ENCODE results near the gene SMPD2.

Gene SMPD2

DNA sequence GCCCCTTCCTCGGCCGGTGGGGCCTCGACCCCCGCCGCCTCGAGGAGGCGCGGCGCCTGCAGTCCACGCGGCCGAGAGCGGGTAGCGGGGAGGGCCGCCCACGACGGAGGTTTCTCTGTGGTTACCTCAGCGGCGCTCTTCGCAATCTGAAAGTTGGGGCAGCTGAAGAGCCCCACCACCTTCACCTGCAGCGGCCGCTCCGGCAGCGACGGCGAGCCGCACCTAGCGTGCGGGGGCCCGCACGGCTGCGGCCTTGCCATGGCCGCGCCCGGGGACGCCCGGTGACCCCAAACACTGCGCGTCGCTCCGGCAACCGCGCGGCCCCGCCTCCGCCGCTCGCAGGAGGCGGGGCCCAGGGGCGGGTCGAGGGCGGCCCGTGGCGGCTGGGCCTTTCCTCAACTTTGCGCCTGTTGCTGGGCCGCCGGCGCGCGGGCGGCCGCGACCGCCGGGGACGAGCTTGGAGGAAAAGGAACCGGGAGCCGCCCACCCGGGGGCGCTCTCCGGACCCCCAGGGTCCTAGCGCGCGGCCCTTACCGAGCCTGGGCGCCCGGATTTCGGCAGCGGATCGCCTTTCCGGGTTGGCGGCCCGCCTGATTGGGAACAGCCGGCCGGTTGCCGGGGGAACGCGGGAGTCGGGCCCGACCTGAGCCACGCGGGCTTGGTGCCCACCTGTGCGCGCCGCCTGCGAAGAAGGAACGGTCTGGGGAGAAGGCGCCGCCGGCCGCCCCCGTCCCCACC, at the start of gene SMPD2, which contains the start of gene PPIL6:
SMPD2 (plus strand) TSS at position 394 of the 738 bp plus-strand sequence. CDS start 398 bp downstream, outside the sequence.
PPIL6 (minus strand) TSS at position 298 of the 738 bp plus-strand sequence; CDS start at position 260, 38 bp downstream.
- H3K36me3 ChIP-seq (ENCODE audit: control insufficient read depth in 5 of 5, insufficient read depth in 5 of 5, low read length in 5 of 5), result peaks cover 0 to 32% (median 19%) of the 10 kb centered on the region in 5 donors
- peak within 1 kb of the TSS; percentile 78 to 93 (median 87) for H3K4me3 ChIP-seq (ENCODE audit: low read depth in 1 of 5, low read length in 5 of 5)
- H3K9ac ChIP-seq (ENCODE audit: low read length in 5 of 5), result peak within 1 kb of the TSS; percentile 77 to 89 (median 83)
- H3K9me3 ChIP-seq (ENCODE audit: control insufficient read depth in 5 of 5, low read length in 5 of 5), result no peaks in the 10 kb centered on the region
- H3K4me1 ChIP-seq (ENCODE audit: control insufficient read depth in 5 of 5, insufficient read depth in 5 of 5, low read length in 5 of 5), result peaks cover 7 to 27% (median 18%) of the 10 kb centered on the region in 5 donors
- no peaks in the 10 kb centered on the region for H3K27me3 ChIP-seq (ENCODE audit: control insufficient read depth in 5 of 5, insufficient read depth in 4 of 5, low read length in 5 of 5)
- peak within 1 kb of the TSS; percentile 69 for H3K27ac ChIP-seq (ENCODE audit: low read depth, low read length)

DNA sequence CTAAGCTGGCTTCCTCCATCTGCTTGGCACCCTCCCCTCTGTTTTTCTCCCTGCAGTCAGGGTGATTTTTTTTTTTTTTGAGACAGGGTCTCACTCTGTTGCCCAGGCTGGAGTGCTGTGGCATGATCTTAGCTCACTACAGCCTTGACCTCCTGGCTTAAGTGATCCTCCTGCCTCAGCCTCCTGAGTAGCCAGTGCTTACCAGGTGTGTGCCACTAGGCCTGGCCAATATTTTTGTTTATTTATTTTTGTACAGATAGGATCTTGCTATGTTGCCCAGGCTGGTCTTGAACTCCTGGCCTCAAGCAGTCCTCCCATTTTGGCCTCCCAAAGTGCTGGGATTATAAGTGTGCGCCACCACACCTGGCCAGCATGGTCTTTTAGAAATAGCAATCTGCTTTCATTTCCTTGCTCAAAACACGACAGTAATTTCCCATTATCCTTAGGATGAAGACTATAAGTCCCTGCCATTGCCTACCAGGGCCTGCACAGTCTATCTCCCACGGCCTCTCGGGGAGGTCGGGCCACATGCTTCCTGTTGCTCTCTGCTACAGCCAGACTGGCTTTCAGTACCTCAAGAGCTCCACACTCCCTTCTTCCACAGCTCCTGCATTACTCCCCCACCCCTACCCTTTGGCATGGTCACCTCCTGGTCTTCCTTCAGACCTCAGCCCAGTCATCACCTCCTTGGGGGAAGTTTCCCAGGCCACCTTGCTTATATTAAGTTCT, 47.2 kb upstream of the SMPD2 start:
- H3K9me3 ChIP-seq (ENCODE audit: control insufficient read depth in 5 of 5, low read length in 5 of 5), result no peaks in the 10 kb centered on the region
- no peak overlapping the region for H3K9ac ChIP-seq (ENCODE audit: low read length in 5 of 5)
- no peak overlapping the region for H3K4me3 ChIP-seq (ENCODE audit: low read depth in 1 of 5, low read length in 5 of 5)
- no peaks in the 10 kb centered on the region for H3K36me3 ChIP-seq (ENCODE audit: control insufficient read depth in 5 of 5, insufficient read depth in 5 of 5, low read length in 5 of 5)
- peaks cover 3 to 21% (median 16%) of the 10 kb centered on the region in 5 donors for H3K4me1 ChIP-seq (ENCODE audit: control insufficient read depth in 5 of 5, insufficient read depth in 5 of 5, low read length in 5 of 5)
- H3K27ac ChIP-seq (ENCODE audit: low read depth, low read length), result no peak overlapping the region
- H3K27me3 ChIP-seq (ENCODE audit: control insufficient read depth in 5 of 5, insufficient read depth in 4 of 5, low read length in 5 of 5), result no peaks in the 10 kb centered on the region

DNA sequence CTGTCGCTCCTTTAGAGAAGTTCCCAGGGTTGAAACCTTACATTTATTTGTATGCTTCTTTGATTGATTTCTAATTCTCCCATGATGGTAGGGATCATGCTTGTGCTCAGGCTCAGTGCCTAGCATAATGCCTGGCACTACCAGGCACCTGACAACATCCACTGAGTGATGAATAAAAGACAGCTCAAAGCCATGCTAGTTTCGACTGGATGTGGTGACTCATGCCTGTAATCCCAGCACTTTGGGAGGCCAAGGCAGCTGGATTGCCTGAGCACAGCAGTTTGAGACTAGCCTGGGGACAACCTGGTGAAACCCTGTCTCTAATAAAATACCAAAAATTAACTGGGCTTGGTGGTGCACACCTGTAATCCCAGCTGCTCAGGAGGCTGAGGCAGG, 46.6 kb upstream of the SMPD2 start:
- no peak overlapping the region for H3K27ac ChIP-seq (ENCODE audit: low read depth, low read length)
- no peaks in the 10 kb centered on the region for H3K27me3 ChIP-seq (ENCODE audit: control insufficient read depth in 5 of 5, insufficient read depth in 4 of 5, low read length in 5 of 5)
- peaks cover 3 to 21% (median 16%) of the 10 kb centered on the region in 5 donors for H3K4me1 ChIP-seq (ENCODE audit: control insufficient read depth in 5 of 5, insufficient read depth in 5 of 5, low read length in 5 of 5)
- H3K9ac ChIP-seq (ENCODE audit: low read length in 5 of 5), result no peak overlapping the region
- H3K36me3 ChIP-seq (ENCODE audit: control insufficient read depth in 5 of 5, insufficient read depth in 5 of 5, low read length in 5 of 5), result no peaks in the 10 kb centered on the region
- H3K9me3 ChIP-seq (ENCODE audit: control insufficient read depth in 5 of 5, low read length in 5 of 5), result no peaks in the 10 kb centered on the region
- H3K4me3 ChIP-seq (ENCODE audit: low read depth in 1 of 5, low read length in 5 of 5), result no peak overlapping the region

- Histone ChIP-seq H3K36me3 (ENCODE audit: control insufficient read depth in 5 of 5, insufficient read depth in 5 of 5, low read length in 5 of 5) (no peaks in the 10 kb centered on the region), H3K4me1 (ENCODE audit: control insufficient read depth in 5 of 5, insufficient read depth in 5 of 5, low read length in 5 of 5) (peaks cover 0 to 4% (median 0%) of the 10 kb centered on the region in 5 donors), H3K27ac (ENCODE audit: low read depth, low read length) (no peak overlapping the region), H3K9me3 (ENCODE audit: control insufficient read depth in 5 of 5, low read length in 5 of 5) (no peaks in the 10 kb centered on the region), H3K4me3 (ENCODE audit: low read depth in 1 of 5, low read length in 5 of 5) (no peak overlapping the region), H3K27me3 (ENCODE audit: control insufficient read depth in 5 of 5, insufficient read depth in 4 of 5, low read length in 5 of 5) (no peaks in the 10 kb centered on the region), H3K9ac (ENCODE audit: low read length in 5 of 5) (no peak overlapping the region)
Observed at GRCh38 chr6:109396046-109396718, 44.3 kb upstream of the SMPD2 start.

- H3K9ac ChIP-seq (ENCODE audit: low read length in 5 of 5), result no peak overlapping the region
- no peak overlapping the region for H3K4me3 ChIP-seq (ENCODE audit: low read depth in 1 of 5, low read length in 5 of 5)
- H3K27me3 ChIP-seq (ENCODE audit: control insufficient read depth in 5 of 5, insufficient read depth in 4 of 5, low read length in 5 of 5), result no peaks in the 10 kb centered on the region
- H3K27ac ChIP-seq (ENCODE audit: low read depth, low read length), result no peak overlapping the region
- H3K4me1 ChIP-seq (ENCODE audit: control insufficient read depth in 5 of 5, insufficient read depth in 5 of 5, low read length in 5 of 5), result no peaks in the 10 kb centered on the region
- no peaks in the 10 kb centered on the region for H3K36me3 ChIP-seq (ENCODE audit: control insufficient read depth in 5 of 5, insufficient read depth in 5 of 5, low read length in 5 of 5)
- no peaks in the 10 kb centered on the region for H3K9me3 ChIP-seq (ENCODE audit: control insufficient read depth in 5 of 5, low read length in 5 of 5)
Observed at GRCh38 chr6:109397020-109397419, 43.5 kb upstream of the SMPD2 start.

DNA sequence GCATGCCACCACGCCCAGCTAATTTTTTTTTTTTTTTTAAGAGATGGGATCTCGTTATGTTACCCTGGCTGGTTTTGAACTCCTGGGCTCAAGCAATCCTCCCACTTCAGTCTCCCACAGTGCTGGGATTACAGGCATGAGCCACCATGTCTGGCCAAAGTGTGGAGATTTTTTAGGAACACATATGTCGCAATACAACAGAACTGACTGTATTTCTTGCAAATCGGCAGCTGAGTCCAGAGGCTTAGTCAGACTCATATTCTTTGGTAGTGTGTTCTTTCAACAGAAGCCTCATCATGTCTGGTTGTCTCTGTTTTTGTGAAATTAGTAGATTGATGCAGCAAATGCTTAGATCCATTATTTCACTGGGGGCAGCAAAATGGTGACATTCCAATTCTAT, 34.3 kb upstream of the SMPD2 start:
- Histone ChIP-seq H3K4me1 (ENCODE audit: control insufficient read depth in 5 of 5, insufficient read depth in 5 of 5, low read length in 5 of 5) (peaks cover 0 to 4% (median 0%) of the 10 kb centered on the region in 5 donors), H3K27me3 (ENCODE audit: control insufficient read depth in 5 of 5, insufficient read depth in 4 of 5, low read length in 5 of 5) (no peaks in the 10 kb centered on the region), H3K9ac (ENCODE audit: low read length in 5 of 5) (no peak overlapping the region), H3K36me3 (ENCODE audit: control insufficient read depth in 5 of 5, insufficient read depth in 5 of 5, low read length in 5 of 5) (no peaks in the 10 kb centered on the region), H3K4me3 (ENCODE audit: low read depth in 1 of 5, low read length in 5 of 5) (no peak overlapping the region), H3K9me3 (ENCODE audit: control insufficient read depth in 5 of 5, low read length in 5 of 5) (no peaks in the 10 kb centered on the region), H3K27ac (ENCODE audit: low read depth, low read length) (no peak overlapping the region)

GRCh38 chr6:109411034-109411433, 29.5 kb upstream of the SMPD2 start:
- H3K9ac ChIP-seq (ENCODE audit: low read length in 5 of 5), result no peak overlapping the region
- no peaks in the 10 kb centered on the region for H3K36me3 ChIP-seq (ENCODE audit: control insufficient read depth in 5 of 5, insufficient read depth in 5 of 5, low read length in 5 of 5)
- peaks cover 0 to 4% (median 0%) of the 10 kb centered on the region in 5 donors for H3K4me1 ChIP-seq (ENCODE audit: control insufficient read depth in 5 of 5, insufficient read depth in 5 of 5, low read length in 5 of 5)
- H3K27ac ChIP-seq (ENCODE audit: low read depth, low read length), result no peak overlapping the region
- no peaks in the 10 kb centered on the region for H3K27me3 ChIP-seq (ENCODE audit: control insufficient read depth in 5 of 5, insufficient read depth in 4 of 5, low read length in 5 of 5)
- no peak overlapping the region for H3K4me3 ChIP-seq (ENCODE audit: low read depth in 1 of 5, low read length in 5 of 5)
- no peaks in the 10 kb centered on the region for H3K9me3 ChIP-seq (ENCODE audit: control insufficient read depth in 5 of 5, low read length in 5 of 5)

DNA sequence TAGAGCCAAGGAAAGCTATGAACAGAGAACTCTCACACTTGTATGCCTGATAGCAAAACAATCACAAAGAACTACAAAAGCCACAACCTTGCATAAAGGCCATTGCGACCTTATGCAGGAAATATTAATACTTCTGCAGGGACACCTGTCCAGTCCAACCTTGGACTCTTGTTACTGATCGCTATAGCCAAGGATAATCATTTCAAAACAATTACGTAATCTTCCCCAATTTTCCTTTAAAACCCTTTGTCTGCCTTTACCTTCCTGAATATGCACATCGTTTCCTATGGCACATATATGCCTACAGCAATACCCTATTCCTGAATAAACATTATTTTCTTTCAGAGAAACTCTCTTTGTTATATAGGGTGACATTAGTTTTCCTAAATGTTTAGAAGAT, 22.9 kb upstream of the SMPD2 start:
- Histone ChIP-seq H3K4me3 (ENCODE audit: low read depth in 1 of 5, low read length in 5 of 5) (no peak overlapping the region), H3K27ac (ENCODE audit: low read depth, low read length) (no peak overlapping the region), H3K36me3 (ENCODE audit: control insufficient read depth in 5 of 5, insufficient read depth in 5 of 5, low read length in 5 of 5) (no peaks in the 10 kb centered on the region), H3K9me3 (ENCODE audit: control insufficient read depth in 5 of 5, low read length in 5 of 5) (no peaks in the 10 kb centered on the region), H3K27me3 (ENCODE audit: control insufficient read depth in 5 of 5, insufficient read depth in 4 of 5, low read length in 5 of 5) (no peaks in the 10 kb centered on the region), H3K9ac (ENCODE audit: low read length in 5 of 5) (no peak overlapping the region), H3K4me1 (ENCODE audit: control insufficient read depth in 5 of 5, insufficient read depth in 5 of 5, low read length in 5 of 5) (no peaks in the 10 kb centered on the region)

- Histone ChIP-seq H3K9me3 (ENCODE audit: control insufficient read depth in 5 of 5, low read length in 5 of 5) (no peaks in the 10 kb centered on the region), H3K27ac (ENCODE audit: low read depth, low read length) (no peak overlapping the region), H3K27me3 (ENCODE audit: control insufficient read depth in 5 of 5, insufficient read depth in 4 of 5, low read length in 5 of 5) (no peaks in the 10 kb centered on the region), H3K4me1 (ENCODE audit: control insufficient read depth in 5 of 5, insufficient read depth in 5 of 5, low read length in 5 of 5) (peaks cover 0 to 10% (median 8%) of the 10 kb centered on the region in 5 donors), H3K4me3 (ENCODE audit: low read depth in 1 of 5, low read length in 5 of 5) (no peak overlapping the region), H3K9ac (ENCODE audit: low read length in 5 of 5) (no peak overlapping the region), H3K36me3 (ENCODE audit: control insufficient read depth in 5 of 5, insufficient read depth in 5 of 5, low read length in 5 of 5) (no peaks in the 10 kb centered on the region)
Observed at GRCh38 chr6:109420751-109421150, 19.8 kb upstream of the SMPD2 start.

DNA sequence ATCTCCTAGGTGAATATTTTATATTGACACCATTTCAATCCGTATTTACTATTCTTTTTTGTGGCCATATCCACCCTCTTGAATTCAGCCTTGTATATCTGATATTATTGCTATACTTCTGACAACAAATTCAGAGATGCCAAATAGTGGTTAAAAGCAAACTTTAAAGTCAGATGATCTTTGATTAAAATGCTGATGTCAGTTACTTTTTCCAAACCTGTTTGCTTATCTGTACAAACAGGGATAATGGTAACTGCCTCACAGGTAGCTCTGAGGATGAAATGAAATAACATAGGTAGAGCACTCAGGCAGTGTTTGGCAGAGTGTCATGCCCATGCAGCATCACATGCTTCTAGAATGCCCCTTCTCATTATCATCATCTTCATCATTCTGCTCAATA, 19.3 kb upstream of the SMPD2 start:
- no peak overlapping the region for H3K4me3 ChIP-seq (ENCODE audit: low read depth in 1 of 5, low read length in 5 of 5)
- H3K36me3 ChIP-seq (ENCODE audit: control insufficient read depth in 5 of 5, insufficient read depth in 5 of 5, low read length in 5 of 5), result no peaks in the 10 kb centered on the region
- peaks cover 0 to 10% (median 8%) of the 10 kb centered on the region in 5 donors for H3K4me1 ChIP-seq (ENCODE audit: control insufficient read depth in 5 of 5, insufficient read depth in 5 of 5, low read length in 5 of 5)
- no peak overlapping the region for H3K27ac ChIP-seq (ENCODE audit: low read depth, low read length)
- H3K9me3 ChIP-seq (ENCODE audit: control insufficient read depth in 5 of 5, low read length in 5 of 5), result no peaks in the 10 kb centered on the region
- no peaks in the 10 kb centered on the region for H3K27me3 ChIP-seq (ENCODE audit: control insufficient read depth in 5 of 5, insufficient read depth in 4 of 5, low read length in 5 of 5)
- no peak overlapping the region for H3K9ac ChIP-seq (ENCODE audit: low read length in 5 of 5)

All from subcutaneous abdominal adipose tissue (tissue), 5 donors.